ENCODE measurements around the gene ADGRA1. TPM values are rescaled to one million over a fixed set of nuclear protein-coding genes. Genes with fewer than 3 reads are reported as not detected.

Gene ADGRA1
- polyA plus RNA-seq, 3 donors from 2014 or later = not detected

- H3K9me3 Mint-ChIP-seq = no peaks in the 10 kb centered on the region
- DNase-seq = no peak
- H3K27ac Mint-ChIP-seq = no peak overlapping the region
- H3K36me3 Mint-ChIP-seq = no peaks in the 10 kb centered on the region
- peaks cover 2 to 8% (median 6%) of the 10 kb centered on the region in 3 donors for H3K27me3 Mint-ChIP-seq (ENCODE audit: low read depth in 3 of 3)
- no peak overlapping the region for H3K4me3 Mint-ChIP-seq
- peaks cover 13 to 23% of the 10 kb centered on the region in 2 donors for H3K4me1 Mint-ChIP-seq
Measured at GRCh38 chr10:133060466-133060865, 27.3 kb upstream of the ADGRA1 start.

- peaks cover 13 to 23% of the 10 kb centered on the region in 2 donors for H3K4me1 Mint-ChIP-seq
- no peaks in the 10 kb centered on the region for H3K36me3 Mint-ChIP-seq
- H3K27me3 Mint-ChIP-seq (ENCODE audit: low read depth in 3 of 3) = peaks cover 2 to 8% (median 6%) of the 10 kb centered on the region in 3 donors
- no peak overlapping the region for H3K4me3 Mint-ChIP-seq
- no peak for DNase-seq
- no peak overlapping the region for H3K27ac Mint-ChIP-seq
- H3K9me3 Mint-ChIP-seq = no peaks in the 10 kb centered on the region
Measured at GRCh38 chr10:133060881-133061280, 26.8 kb upstream of the ADGRA1 start.

DNA sequence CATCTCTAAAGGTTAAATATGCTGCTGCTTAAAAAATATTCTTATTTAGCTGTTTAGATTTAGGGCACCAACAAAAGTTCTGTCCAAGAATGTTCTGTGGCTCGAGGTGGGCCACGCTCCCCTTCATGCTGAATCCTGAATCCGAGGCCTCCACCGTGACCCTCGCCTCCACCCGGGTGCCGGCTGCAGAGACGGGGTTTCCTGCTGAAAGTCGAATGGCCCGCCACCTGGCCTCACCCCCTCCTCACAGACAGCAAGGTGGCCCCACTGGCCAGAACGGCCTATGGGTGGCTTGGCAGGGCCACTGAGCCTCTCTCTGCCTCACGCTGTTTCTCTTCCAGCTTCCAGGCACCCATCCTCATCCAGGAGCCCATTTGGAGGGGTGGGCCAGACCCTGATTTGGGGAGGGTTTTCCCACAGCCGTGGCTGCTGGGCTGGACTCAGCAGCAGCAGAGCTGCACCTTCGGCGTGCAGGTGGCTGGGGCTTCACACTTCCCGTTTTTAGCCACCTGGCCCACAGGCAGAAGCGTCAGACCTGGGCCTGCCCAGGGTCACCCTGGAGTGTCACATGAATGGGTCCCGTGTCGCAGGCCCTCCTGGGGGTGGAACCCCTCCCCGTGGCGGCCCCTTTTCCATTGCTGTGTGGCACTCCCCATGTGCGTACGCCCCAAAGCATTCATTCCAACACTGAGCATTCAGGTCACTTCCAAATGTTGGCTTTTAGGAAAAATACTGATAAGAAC is 26.3 kb upstream of the ADGRA1 start:
- no peak overlapping the region for H3K4me3 Mint-ChIP-seq
- H3K9me3 Mint-ChIP-seq = no peaks in the 10 kb centered on the region

GRCh38 chr10:133062085-133062484 is 25.6 kb upstream of the ADGRA1 start:
- Mint-ChIP-seq H3K4me3 (no peak overlapping the region), H3K9me3 (no peaks in the 10 kb centered on the region), H3K4me1 (peaks cover 13 to 23% of the 10 kb centered on the region in 2 donors), H3K27ac (no peak overlapping the region), H3K27me3 (ENCODE audit: low read depth in 3 of 3) (peaks cover 0 to 6% (median 5%) of the 10 kb centered on the region in 3 donors), H3K36me3 (no peaks in the 10 kb centered on the region)
- DNase-seq = no peak

More for the DNA sequence above, 26.3 kb upstream of the ADGRA1 start:
- no peak overlapping the region for H3K27ac Mint-ChIP-seq
- H3K27me3 Mint-ChIP-seq (ENCODE audit: low read depth in 3 of 3) = peaks cover 2 to 8% (median 6%) of the 10 kb centered on the region in 3 donors
- no peaks in the 10 kb centered on the region for H3K36me3 Mint-ChIP-seq
- no peak for DNase-seq
- H3K4me1 Mint-ChIP-seq = peaks cover 13 to 23% of the 10 kb centered on the region in 2 donors

DNA sequence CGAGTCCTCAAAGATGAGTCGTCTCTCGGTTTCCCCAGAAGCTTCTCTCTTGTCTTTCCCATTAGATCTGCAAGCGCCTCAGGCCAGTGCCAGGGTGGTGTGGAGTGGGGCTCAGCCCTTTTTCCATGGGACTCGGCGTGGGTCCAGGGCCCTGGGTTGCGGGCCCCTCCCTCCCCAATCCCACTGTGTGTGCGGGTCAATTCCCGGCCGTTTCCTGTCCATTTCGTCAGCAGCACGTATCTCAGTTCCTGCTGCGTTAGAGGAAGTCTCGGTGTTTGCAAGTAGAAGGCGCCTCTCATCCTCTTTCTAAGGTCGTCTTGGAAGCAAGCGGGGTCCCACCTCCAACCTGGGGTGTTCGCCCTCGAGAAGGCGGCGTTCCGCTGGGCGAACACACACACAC is 25.1 kb upstream of the ADGRA1 start:
- no peak for DNase-seq
- Mint-ChIP-seq H3K4me3 (no peak overlapping the region), H3K36me3 (no peaks in the 10 kb centered on the region), H3K27me3 (ENCODE audit: low read depth in 3 of 3) (peaks cover 0 to 6% (median 5%) of the 10 kb centered on the region in 3 donors), H3K9me3 (no peaks in the 10 kb centered on the region), H3K27ac (no peak overlapping the region), H3K4me1 (peaks cover 11 to 18% of the 10 kb centered on the region in 2 donors)

DNA sequence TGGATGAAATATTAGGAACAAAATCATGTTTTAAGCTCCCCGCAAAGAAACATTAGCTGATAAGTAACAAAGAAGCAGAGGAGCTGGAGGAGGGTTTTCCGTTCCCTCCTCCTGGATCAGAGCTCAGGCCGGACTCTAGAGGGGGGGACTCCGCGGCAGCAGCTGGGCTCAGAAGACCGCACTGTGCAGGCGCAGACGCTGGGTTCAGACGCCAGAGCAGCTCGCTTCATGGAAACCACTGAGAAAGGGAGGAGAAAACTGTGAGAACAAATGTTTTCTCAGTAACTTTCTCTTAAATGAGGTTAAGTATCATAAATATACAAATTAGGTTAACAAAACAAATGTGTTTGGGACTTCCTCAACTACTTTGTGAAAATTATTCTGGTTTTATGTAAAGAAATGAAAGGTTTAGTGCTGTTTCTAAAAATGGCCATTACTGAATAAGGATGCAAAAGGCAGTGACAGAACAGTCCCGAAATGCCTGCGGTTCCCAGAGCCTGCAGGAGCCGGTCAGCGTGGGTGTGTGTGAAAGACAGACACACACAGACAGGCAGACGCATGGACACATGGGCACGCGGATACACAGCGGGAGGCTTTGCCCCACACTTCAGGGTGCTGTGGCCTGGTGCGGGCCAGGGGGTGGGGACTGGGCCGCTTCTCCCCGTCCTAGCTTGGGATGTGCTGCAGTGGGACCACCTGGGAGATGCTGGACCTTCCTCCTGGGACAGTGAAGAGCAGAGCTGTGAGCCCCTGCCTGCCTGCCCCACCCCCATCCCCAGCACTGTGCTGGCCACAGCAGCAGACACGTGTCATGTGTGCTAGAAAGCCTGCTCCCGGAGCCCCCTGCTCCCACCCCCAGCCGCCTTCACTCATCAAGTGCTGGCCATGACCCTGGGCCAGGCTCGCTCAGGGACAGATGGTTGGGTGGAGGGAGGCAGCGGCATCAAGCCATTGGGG is 20.3 kb upstream of the ADGRA1 start:
- H3K4me1 Mint-ChIP-seq = no peaks in the 10 kb centered on the region
- H3K9me3 Mint-ChIP-seq = no peaks in the 10 kb centered on the region
- H3K4me3 Mint-ChIP-seq = no peak overlapping the region

DNA sequence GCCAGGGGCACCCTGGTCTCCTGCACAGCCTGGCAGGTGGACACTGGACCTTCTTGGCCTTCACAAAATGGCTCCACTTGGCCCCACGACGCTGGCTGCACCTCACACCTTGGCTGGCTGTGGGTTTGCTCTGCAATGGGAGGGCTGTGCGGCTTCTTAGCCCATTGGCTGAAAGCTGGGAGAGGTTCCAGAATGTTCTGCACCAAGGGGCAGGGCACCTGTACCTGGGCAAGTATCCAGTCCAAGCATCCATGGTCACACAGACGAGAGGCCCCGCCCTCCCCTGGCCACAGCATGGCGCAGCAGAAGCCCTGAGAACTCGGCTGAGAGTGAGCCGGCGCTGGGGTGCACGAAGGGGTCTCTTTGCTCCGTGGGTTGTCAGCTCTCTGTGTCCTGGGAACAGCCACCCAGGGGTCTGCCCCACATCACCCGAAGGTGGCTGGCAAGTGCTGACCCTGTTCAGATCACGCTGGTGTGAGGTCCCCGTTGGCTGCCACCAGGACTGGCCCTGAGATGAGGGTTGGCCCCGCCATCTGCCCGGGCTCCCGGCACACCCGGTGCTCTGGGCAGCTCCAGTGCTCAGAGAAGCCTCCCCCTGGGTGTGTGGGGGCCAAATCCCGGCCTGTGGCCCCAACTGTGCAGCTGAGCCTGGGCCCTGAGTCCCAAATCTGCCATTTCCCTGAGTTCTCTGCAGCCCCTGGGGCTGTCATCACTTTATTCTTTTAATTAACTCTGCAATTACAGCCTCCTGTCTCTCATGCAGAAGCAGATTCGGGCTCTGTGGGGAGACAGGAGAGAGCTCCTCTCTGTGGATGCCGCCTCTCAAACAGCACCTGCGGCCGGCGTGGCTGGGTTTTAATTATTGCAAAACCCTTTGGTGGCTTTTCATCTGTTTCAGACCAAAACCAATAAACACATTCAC is 19.4 kb upstream of the ADGRA1 start:
- H3K9me3 Mint-ChIP-seq = no peaks in the 10 kb centered on the region
- H3K27me3 Mint-ChIP-seq (ENCODE audit: low read depth in 3 of 3) = peaks cover 0 to 5% (median 0%) of the 10 kb centered on the region in 3 donors
- no peak overlapping the region for H3K4me3 Mint-ChIP-seq
- no peaks in the 10 kb centered on the region for H3K36me3 Mint-ChIP-seq
- no peaks in the 10 kb centered on the region for H3K4me1 Mint-ChIP-seq
- no peak for DNase-seq
- H3K27ac Mint-ChIP-seq = no peak overlapping the region

More for the DNA sequence above, 20.3 kb upstream of the ADGRA1 start:
- Mint-ChIP-seq H3K27ac (no peak overlapping the region), H3K36me3 (no peaks in the 10 kb centered on the region), H3K27me3 (ENCODE audit: low read depth in 3 of 3) (peaks cover 0 to 5% (median 0%) of the 10 kb centered on the region in 3 donors)
- DNase-seq = no peak

DNA sequence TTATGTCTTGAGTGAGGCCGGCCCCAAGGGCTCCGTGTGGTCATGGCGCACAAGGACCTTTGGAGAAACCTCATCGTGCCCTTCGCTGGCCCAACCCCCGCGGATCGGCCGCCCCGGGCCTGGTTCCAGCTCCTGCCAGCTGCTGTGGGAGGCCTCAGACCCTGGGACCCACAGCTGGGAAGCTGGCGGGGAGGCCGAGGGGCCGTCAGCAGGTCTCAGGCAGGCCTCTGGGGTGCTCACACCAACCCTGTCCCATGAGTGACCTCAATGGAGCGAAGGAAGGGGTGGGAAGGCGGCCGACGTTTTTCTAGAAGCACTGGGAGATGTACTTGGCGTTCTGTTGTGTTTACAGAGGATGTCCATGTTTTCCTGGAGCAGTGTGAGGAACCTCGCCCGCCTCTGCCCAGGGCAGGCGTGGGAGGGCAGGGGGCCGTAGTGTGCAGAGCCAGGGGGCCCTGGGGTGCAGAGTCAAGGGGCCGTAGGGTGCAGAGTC is 18.6 kb upstream of the ADGRA1 start:
- DNase-seq = no peak
- H3K4me1 Mint-ChIP-seq = no peaks in the 10 kb centered on the region
- H3K27me3 Mint-ChIP-seq (ENCODE audit: low read depth in 3 of 3) = peaks cover 0 to 5% (median 0%) of the 10 kb centered on the region in 3 donors
- no peak overlapping the region for H3K4me3 Mint-ChIP-seq
- H3K27ac Mint-ChIP-seq = no peak overlapping the region
- H3K9me3 Mint-ChIP-seq = no peaks in the 10 kb centered on the region
- H3K36me3 Mint-ChIP-seq = no peaks in the 10 kb centered on the region

- no peaks in the 10 kb centered on the region for H3K36me3 Mint-ChIP-seq
- H3K27me3 Mint-ChIP-seq (ENCODE audit: low read depth in 3 of 3) = peaks cover 0 to 5% (median 0%) of the 10 kb centered on the region in 3 donors
- H3K4me1 Mint-ChIP-seq = no peaks in the 10 kb centered on the region
- DNase-seq = no peak
- no peak overlapping the region for H3K4me3 Mint-ChIP-seq
- peak overlapping the region in 1 of 6 donors; percentile 48 for H3K27ac Mint-ChIP-seq
- no peaks in the 10 kb centered on the region for H3K9me3 Mint-ChIP-seq
Measured at GRCh38 chr10:133070405-133070804, 17.3 kb upstream of the ADGRA1 start.

DNA sequence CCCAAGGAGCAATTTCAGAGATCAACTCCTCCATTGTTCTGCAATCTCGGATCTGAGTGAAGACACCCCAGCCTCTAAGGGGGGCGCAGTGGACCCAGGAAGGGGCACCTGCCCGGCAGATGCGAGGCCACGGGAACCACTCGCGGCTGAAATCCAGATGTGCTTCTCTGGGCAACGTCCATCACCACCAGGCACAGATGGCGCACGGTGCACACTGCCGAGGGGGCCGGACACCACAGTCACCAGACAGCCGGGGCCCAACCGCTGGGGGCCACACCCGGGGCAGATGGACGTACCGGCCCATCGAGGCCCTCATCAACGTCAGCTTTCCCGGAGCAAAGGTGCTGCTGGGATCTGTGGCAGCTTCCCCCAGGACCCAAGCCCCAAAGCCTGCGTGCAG is 16.9 kb upstream of the ADGRA1 start:
- Mint-ChIP-seq H3K27ac (no peak overlapping the region), H3K27me3 (ENCODE audit: low read depth in 3 of 3) (peaks cover 0 to 5% (median 0%) of the 10 kb centered on the region in 3 donors)

DNA sequence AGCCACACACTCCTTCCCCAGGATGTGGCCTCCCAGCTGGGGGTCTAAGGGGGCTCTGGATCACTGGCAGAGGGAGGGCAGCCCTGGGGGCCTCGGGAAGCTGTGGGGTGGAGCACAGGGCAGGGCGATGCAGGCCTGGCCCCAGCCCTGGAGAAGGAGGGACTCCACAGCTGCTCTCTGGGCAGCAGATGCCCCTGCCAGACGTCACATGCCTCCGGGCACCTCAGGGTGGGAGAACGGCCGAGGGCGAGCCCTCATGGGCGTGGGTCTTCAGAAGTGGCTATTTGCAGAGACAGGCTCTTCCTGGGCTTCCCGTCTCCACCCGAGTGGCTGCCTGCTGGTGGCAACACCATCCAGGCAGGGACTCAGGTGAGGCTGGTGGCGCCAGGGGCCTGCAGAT is 16.0 kb upstream of the ADGRA1 start:
- H3K27me3 Mint-ChIP-seq (ENCODE audit: low read depth in 3 of 3) = peaks cover 0 to 5% (median 0%) of the 10 kb centered on the region in 3 donors
- H3K4me3 Mint-ChIP-seq = no peak overlapping the region
- no peaks in the 10 kb centered on the region for H3K9me3 Mint-ChIP-seq
- no peak overlapping the region for H3K27ac Mint-ChIP-seq
- H3K36me3 Mint-ChIP-seq = no peaks in the 10 kb centered on the region
- no peaks in the 10 kb centered on the region for H3K4me1 Mint-ChIP-seq
- no peak for DNase-seq

More for the DNA sequence above, 16.9 kb upstream of the ADGRA1 start:
- Mint-ChIP-seq H3K4me3 (no peak overlapping the region), H3K9me3 (no peaks in the 10 kb centered on the region), H3K4me1 (no peaks in the 10 kb centered on the region), H3K36me3 (no peaks in the 10 kb centered on the region)
- no peak for DNase-seq

- no peaks in the 10 kb centered on the region for H3K9me3 Mint-ChIP-seq
- peaks cover 0 to 5% (median 0%) of the 10 kb centered on the region in 3 donors for H3K27me3 Mint-ChIP-seq (ENCODE audit: low read depth in 3 of 3)
- no peak overlapping the region for H3K4me3 Mint-ChIP-seq
- no peaks in the 10 kb centered on the region for H3K4me1 Mint-ChIP-seq
- no peaks in the 10 kb centered on the region for H3K36me3 Mint-ChIP-seq
- H3K27ac Mint-ChIP-seq = no peak overlapping the region
- DNase-seq = no peak
Measured at GRCh38 chr10:133072196-133072595, 15.5 kb upstream of the ADGRA1 start.

DNA sequence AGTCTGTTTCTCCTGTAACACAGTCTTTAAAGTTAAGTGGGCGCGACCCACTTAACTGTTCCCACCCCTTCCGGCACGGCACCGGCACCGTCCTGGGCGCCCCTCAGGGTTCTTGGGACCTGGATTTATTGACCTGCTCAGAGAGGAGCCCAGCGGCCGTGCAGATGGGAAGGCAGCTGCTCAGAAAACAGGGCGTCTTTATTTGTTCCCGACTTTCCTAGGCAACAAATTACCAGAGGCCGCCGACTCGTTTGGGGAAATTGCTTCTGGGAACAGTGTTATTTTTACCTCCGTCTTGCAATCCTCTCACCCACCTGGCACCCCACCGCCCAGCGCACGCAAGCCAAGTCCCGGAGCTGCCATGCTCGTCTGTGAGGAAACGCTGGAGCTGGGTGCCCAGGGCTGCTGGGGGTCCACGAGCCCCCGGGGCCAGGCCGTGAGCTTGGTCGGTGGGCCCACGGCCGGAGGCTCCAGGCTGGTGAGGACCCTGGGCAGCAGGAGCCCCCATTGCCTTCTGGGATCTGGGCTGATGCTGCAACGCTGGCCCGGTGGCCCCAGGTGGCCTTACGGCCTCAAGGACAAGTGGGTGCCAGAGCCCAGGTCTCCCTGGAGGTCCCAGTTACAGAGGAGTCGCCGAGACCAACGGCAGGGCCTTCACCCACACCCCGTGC is 14.9 kb upstream of the ADGRA1 start:
- H3K9me3 Mint-ChIP-seq = no peaks in the 10 kb centered on the region
- no peaks in the 10 kb centered on the region for H3K4me1 Mint-ChIP-seq
- no peak overlapping the region for H3K4me3 Mint-ChIP-seq
- H3K27me3 Mint-ChIP-seq (ENCODE audit: low read depth in 3 of 3) = peaks cover 0 to 5% (median 0%) of the 10 kb centered on the region in 3 donors
- H3K36me3 Mint-ChIP-seq = no peaks in the 10 kb centered on the region
- DNase-seq = no peak
- H3K27ac Mint-ChIP-seq = no peak overlapping the region
